Ishikawa (cell line): ENCODE measurements around the gene CCDC107.
"Not testable (repeated sequence)": the region's sequence is repeated elsewhere in the genome, so short reads cannot be mapped to it uniquely, and the experiment has no call there.

ENCODE experiments used
- CEBPB ChIP-seq: IDR thresholded peaks from 2 replicates; pipeline ENCODE4 v1.6.1; 2012
- CREB1 ChIP-seq: IDR thresholded peaks from 2 replicates; pipeline ENCODE4 v1.6.1; 2012; ENCODE audit warnings: low read depth
- EGR1 ChIP-seq: IDR thresholded peaks from 2 replicates; pipeline ENCODE4 v1.6.1; 2012
- EP300 ChIP-seq: IDR thresholded peaks from 2 replicates; pipeline ENCODE4 v1.6.1; 2012; ENCODE audit warnings: borderline replicate concordance
- FOXM1 ChIP-seq: IDR thresholded peaks from 2 replicates; pipeline ENCODE4 v1.6.1; 2012; ENCODE audit warnings: low read depth, borderline replicate concordance
- NFIC ChIP-seq: IDR thresholded peaks from 2 replicates; pipeline ENCODE4 v1.6.1; 2012
- RAD21 ChIP-seq: IDR thresholded peaks from 2 replicates; pipeline ENCODE4 v1.6.1; 2012; ENCODE audit warnings: low read depth
- TAF1 ChIP-seq: IDR thresholded peaks from 2 replicates; pipeline ENCODE4 v1.6.1; 2012; ENCODE audit warnings: low read depth, mild to moderate bottlenecking
- TCF12 ChIP-seq: IDR thresholded peaks from 2 replicates; pipeline ENCODE4 v1.6.1; 2012; ENCODE audit warnings: low read depth
- TEAD4 ChIP-seq: IDR thresholded peaks from 2 replicates; pipeline ENCODE4 v1.6.1; 2012
- USF1 ChIP-seq: IDR thresholded peaks from 2 replicates; pipeline ENCODE4 v1.6.1; 2012
- YY1 ChIP-seq: IDR thresholded peaks from 2 replicates; pipeline ENCODE4 v1.6.1; 2012; ENCODE audit warnings: low read depth
- TF ChIP-seq, protein P1 (sequence below): IDR thresholded peaks from 2 replicates; pipeline ENCODE4 v1.6.1; 2012
- TF ChIP-seq, protein P2 (sequence below): IDR thresholded peaks from 2 replicates; pipeline ENCODE4 v1.6.1; 2012; ENCODE audit warnings: low read depth, mild to moderate bottlenecking

GRCh38 chr9:35612066-35612465 lies 46.0 kb upstream of the CCDC107 start:
- not testable (repeated sequence) for TF ChIP-seq YY1, RAD21, CEBPB, EP300, FOXM1, CREB1, TAF1, NFIC, TCF12, USF1, EGR1, TEAD4
- TF ChIP-seq, protein P1, sequence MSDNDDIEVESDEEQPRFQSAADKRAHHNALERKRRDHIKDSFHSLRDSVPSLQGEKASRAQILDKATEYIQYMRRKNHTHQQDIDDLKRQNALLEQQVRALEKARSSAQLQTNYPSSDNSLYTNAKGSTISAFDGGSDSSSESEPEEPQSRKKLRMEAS: not testable (repeated sequence)
- TF ChIP-seq, protein P2, sequence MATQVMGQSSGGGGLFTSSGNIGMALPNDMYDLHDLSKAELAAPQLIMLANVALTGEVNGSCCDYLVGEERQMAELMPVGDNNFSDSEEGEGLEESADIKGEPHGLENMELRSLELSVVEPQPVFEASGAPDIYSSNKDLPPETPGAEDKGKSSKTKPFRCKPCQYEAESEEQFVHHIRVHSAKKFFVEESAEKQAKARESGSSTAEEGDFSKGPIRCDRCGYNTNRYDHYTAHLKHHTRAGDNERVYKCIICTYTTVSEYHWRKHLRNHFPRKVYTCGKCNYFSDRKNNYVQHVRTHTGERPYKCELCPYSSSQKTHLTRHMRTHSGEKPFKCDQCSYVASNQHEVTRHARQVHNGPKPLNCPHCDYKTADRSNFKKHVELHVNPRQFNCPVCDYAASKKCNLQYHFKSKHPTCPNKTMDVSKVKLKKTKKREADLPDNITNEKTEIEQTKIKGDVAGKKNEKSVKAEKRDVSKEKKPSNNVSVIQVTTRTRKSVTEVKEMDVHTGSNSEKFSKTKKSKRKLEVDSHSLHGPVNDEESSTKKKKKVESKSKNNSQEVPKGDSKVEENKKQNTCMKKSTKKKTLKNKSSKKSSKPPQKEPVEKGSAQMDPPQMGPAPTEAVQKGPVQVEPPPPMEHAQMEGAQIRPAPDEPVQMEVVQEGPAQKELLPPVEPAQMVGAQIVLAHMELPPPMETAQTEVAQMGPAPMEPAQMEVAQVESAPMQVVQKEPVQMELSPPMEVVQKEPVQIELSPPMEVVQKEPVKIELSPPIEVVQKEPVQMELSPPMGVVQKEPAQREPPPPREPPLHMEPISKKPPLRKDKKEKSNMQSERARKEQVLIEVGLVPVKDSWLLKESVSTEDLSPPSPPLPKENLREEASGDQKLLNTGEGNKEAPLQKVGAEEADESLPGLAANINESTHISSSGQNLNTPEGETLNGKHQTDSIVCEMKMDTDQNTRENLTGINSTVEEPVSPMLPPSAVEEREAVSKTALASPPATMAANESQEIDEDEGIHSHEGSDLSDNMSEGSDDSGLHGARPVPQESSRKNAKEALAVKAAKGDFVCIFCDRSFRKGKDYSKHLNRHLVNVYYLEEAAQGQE: 0 out of 2 replicates have a peak, but pooled peaks have one; percentile 12
